ENCODE data around the gene ZNF80. TPM values are rescaled to one million over a fixed set of nuclear protein-coding genes. Genes with fewer than 3 reads are reported as not detected.

Gene ZNF80
- polyA plus RNA-seq, 2 of the 4 experiments (the other 2 are of a cell fraction), result not detected

DNA sequence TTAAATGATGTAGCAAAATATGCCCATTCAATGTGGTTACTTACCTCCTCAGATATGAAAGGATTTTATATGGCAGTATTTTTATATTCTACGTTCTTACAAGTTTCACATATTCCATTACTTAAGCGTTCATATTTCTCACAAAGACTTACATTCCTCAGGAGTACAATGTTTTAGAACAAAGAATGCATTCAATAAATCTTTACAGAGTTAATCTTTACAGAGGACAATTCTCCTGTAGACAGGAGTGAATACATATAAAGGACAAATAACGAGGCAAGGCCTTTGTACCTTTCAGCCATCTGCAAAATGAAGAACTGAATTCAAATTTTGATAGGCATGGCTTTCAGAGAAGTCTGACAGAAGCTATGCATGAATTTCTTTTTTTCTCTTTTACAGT is 1.9 kb downstream of the ZNF80 start:
- ChIA-PET POLR2A (no interaction called here), CTCF (no interaction called here)
- Histone ChIP-seq H3K27ac (no peak overlapping the region), H3K4me3 (no peak overlapping the region), H3K4me1 (no peaks in the 10 kb centered on the region), H3K9me3 (no peaks in the 10 kb centered on the region), H3K4me2 (no peak overlapping the region)
- no peak for ATAC-seq
- TF ChIP-seq SREBF2 (IDR thresholded peaks at IDR 0.05) (no peak), NR3C1 (IDR thresholded peaks at IDR 0.05) (no peak), FOXS1 (CRISPR knock-in tag; IDR thresholded peaks at IDR 0.05) (no peak), HOXB5 (CRISPR knock-in tag; IDR thresholded peaks at IDR 0.05) (no peak), MAZ (IDR thresholded peaks at IDR 0.05; ENCODE audit: borderline replicate concordance, low read depth, low read length) (no peak), ZFP36 (IDR thresholded peaks at IDR 0.05; ENCODE audit: borderline replicate concordance, partially characterized antibody) (no peak), JUN (IDR thresholded peaks at IDR 0.05) (no peak), RNF2 (IDR thresholded peaks at IDR 0.05; ENCODE audit: borderline replicate concordance, low read depth) (no peak), CBX2 (IDR thresholded peaks at IDR 0.05; ENCODE audit: borderline replicate concordance, low read depth) (no peak), ZC3H11A (IDR thresholded peaks at IDR 0.05) (no peak), CBX8 (IDR thresholded peaks at IDR 0.05) (no peak), PHF8 (IDR thresholded peaks at IDR 0.05; ENCODE audit: borderline replicate concordance, low read depth) (no peak), RFX5 (IDR thresholded peaks at IDR 0.05) (no peak), TP53 (CRISPR knock-in tag; IDR thresholded peaks at IDR 0.05) (no peak), BCL3 (IDR thresholded peaks at IDR 0.05) (no peak), ESRRA (IDR thresholded peaks at IDR 0.05; ENCODE audit: borderline replicate concordance, low read length) (no peak), CHD2 (IDR thresholded peaks at IDR 0.05; ENCODE audit: low read length, partially characterized antibody) (no peak)
- DNase-seq (ENCODE audit: low read depth in 1 of 2, low spot score in 1 of 2), result no peak
- 46% methylated on average over 3 of the region's 3 CpGs for WGBS (ENCODE audit: missing lambda C conversion rate)
- no peak for FAIRE-seq

GRCh38 chr3:114234745-114235144 is 2.6 kb downstream of the ZNF80 start:
- Histone ChIP-seq H3K4me1 (no peaks in the 10 kb centered on the region), H3K9me3 (no peaks in the 10 kb centered on the region), H3K4me3 (no peak overlapping the region), H3K27ac (no peak overlapping the region), H3K4me2 (no peak overlapping the region)
- POLR2A ChIA-PET, result no interaction called here
- FAIRE-seq (no peak), DNase-seq (ENCODE audit: low read depth in 1 of 2, low spot score in 1 of 2) (no peak), ATAC-seq (no peak)
- TF ChIP-seq ZNF302 (CRISPR knock-in tag; IDR thresholded peaks at IDR 0.05) (no peak), ZSCAN20 (CRISPR knock-in tag; IDR thresholded peaks at IDR 0.05) (no peak), CHD2 (IDR thresholded peaks at IDR 0.05; ENCODE audit: low read length, partially characterized antibody) (no peak), MAZ (IDR thresholded peaks at IDR 0.05; ENCODE audit: borderline replicate concordance, low read depth, low read length) (no peak), RCOR1 (IDR thresholded peaks at IDR 0.05; ENCODE audit: low read depth, low read length) (no peak), BCL3 (IDR thresholded peaks at IDR 0.05) (no peak), PHF8 (IDR thresholded peaks at IDR 0.05; ENCODE audit: borderline replicate concordance, low read depth) (no peak), FOSB (CRISPR knock-in tag; IDR thresholded peaks at IDR 0.05) (no peak), NFE2L2 (conservative IDR thresholded peaks at IDR 0.05; ENCODE audit: low read length) (no peak), ZFP36 (IDR thresholded peaks at IDR 0.05; ENCODE audit: borderline replicate concordance, partially characterized antibody) (no peak), SMC3 (IDR thresholded peaks at IDR 0.05) (no peak), HOXB5 (CRISPR knock-in tag; IDR thresholded peaks at IDR 0.05) (no peak), NR3C1 (IDR thresholded peaks at IDR 0.05) (no peak)
- TF ChIP-seq, protein P1, sequence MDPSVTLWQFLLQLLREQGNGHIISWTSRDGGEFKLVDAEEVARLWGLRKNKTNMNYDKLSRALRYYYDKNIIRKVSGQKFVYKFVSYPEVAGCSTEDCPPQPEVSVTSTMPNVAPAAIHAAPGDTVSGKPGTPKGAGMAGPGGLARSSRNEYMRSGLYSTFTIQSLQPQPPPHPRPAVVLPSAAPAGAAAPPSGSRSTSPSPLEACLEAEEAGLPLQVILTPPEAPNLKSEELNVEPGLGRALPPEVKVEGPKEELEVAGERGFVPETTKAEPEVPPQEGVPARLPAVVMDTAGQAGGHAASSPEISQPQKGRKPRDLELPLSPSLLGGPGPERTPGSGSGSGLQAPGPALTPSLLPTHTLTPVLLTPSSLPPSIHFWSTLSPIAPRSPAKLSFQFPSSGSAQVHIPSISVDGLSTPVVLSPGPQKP (IDR thresholded peaks at IDR 0.05; ENCODE audit: low read depth, low read length), result no peak
- CTCF ChIA-PET, result no interaction called here
- WGBS (ENCODE audit: missing lambda C conversion rate), result 60% methylated on average over 3 of the region's 3 CpGs
